ENCODE data around the gene NAGPA.

The NAGPA gene

GRCh38 chr16:4979736-4980660, 53.7 kb downstream of the NAGPA start:
- H3K27ac ChIP-seq (replicated peaks): no peak overlapping the region
- no peak overlapping the region for H3K4me3 ChIP-seq (replicated peaks; ENCODE audit: insufficient read depth, low read length)
- no peak for DNase-seq (ENCODE audit: low read depth in 1 of 2, low spot score in 1 of 2)
- TF ChIP-seq CTCF (IDR thresholded peaks at IDR 0.05; ENCODE audit: insufficient read depth, low read length): no peak
- TF ChIP-seq REST (IDR thresholded peaks at IDR 0.05; ENCODE audit: insufficient replicate concordance, low read depth): no peak
- TF ChIP-seq POLR2AphosphoS5 (IDR thresholded peaks at IDR 0.05; ENCODE audit: low read depth): no peak
- TF ChIP-seq SPI1 (IDR thresholded peaks at IDR 0.05; ENCODE audit: borderline replicate concordance, low read depth): no peak
- H3K27me3 ChIP-seq (ENCODE audit: insufficient read depth, poor library complexity, severe bottlenecking): peaks cover 5% of the 10 kb centered on the region

- TF ChIP-seq CTCF (IDR thresholded peaks at IDR 0.05; ENCODE audit: insufficient read depth, low read length): no peak
- no peak for TF ChIP-seq REST (IDR thresholded peaks at IDR 0.05; ENCODE audit: insufficient replicate concordance, low read depth)
- no peak for TF ChIP-seq GABPA (IDR thresholded peaks at IDR 0.05; ENCODE audit: low read depth)
- TF ChIP-seq POLR2AphosphoS5 (IDR thresholded peaks at IDR 0.05; ENCODE audit: low read depth): no peak
- no peak for TF ChIP-seq SPI1 (IDR thresholded peaks at IDR 0.05; ENCODE audit: borderline replicate concordance, low read depth)
Observed at GRCh38 chr16:4979164-4979563, 54.6 kb downstream of the NAGPA start.

GRCh38 chr16:4976611-4977145, 57.1 kb downstream of the NAGPA start:
- Histone ChIP-seq H3K27me3 (ENCODE audit: insufficient read depth, poor library complexity, severe bottlenecking) (peaks cover 5% of the 10 kb centered on the region), H3K27ac (replicated peaks) (no peak overlapping the region), H3K4me3 (replicated peaks; ENCODE audit: insufficient read depth, low read length) (no peak overlapping the region)
- no peak for DNase-seq (ENCODE audit: low read depth in 1 of 2, low spot score in 1 of 2)
- TF ChIP-seq REST (IDR thresholded peaks at IDR 0.05; ENCODE audit: insufficient replicate concordance, low read depth) (no peak), POLR2AphosphoS5 (IDR thresholded peaks at IDR 0.05; ENCODE audit: low read depth) (no peak), SPI1 (IDR thresholded peaks at IDR 0.05; ENCODE audit: borderline replicate concordance, low read depth) (no peak), CTCF (IDR thresholded peaks at IDR 0.05; ENCODE audit: insufficient read depth, low read length) (no peak), GABPA (IDR thresholded peaks at IDR 0.05; ENCODE audit: low read depth) (no peak)

More at GRCh38 chr16:4979164-4979563, 54.6 kb downstream of the NAGPA start:
- H3K27me3 ChIP-seq (ENCODE audit: insufficient read depth, poor library complexity, severe bottlenecking): peaks cover 5% of the 10 kb centered on the region
- DNase-seq (ENCODE audit: low read depth in 1 of 2, low spot score in 1 of 2): no peak
- H3K27ac ChIP-seq (replicated peaks): no peak overlapping the region
- H3K4me3 ChIP-seq (replicated peaks; ENCODE audit: insufficient read depth, low read length): no peak overlapping the region
